HepG2 (cell line): Measurements from ENCODE around the gene ZNF30. TPM values are rescaled to one million over a fixed set of nuclear protein-coding genes. Genes with fewer than 3 reads are reported as not detected.

ENCODE experiments used
- ARNT ChIP-seq: fragments of 450-650 bp; IDR thresholded peaks from 2 replicates; pipeline ENCODE4 v1.6.1; 2017
- CREM ChIP-seq, 2 experiments: sonication (generic) in 1 of 2; formaldehyde crosslinking in 1 of 2; IDR thresholded peaks; 2 replicates each; pipeline versions ENCODE4 v1.4.0 to v1.6.1; 2016 to 2020; ENCODE audit warnings: antibody characterized with exemption in 1 of 2, mild to moderate bottlenecking in 1 of 2, missing genetic modification reagents in 1 of 2
- ELF3 ChIP-seq: IDR thresholded peaks from 2 replicates; pipeline ENCODE4 v1.6.1; 2016; ENCODE audit warnings: missing genetic modification reagents, missing compliant biosample characterization
- FOXJ3 ChIP-seq: sonication (generic); formaldehyde crosslinking; IDR thresholded peaks from 2 replicates; pipeline ENCODE4 v1.4.0; 2020; ENCODE audit warnings: missing genetic modification reagents, mild to moderate bottlenecking, borderline replicate concordance
- GPBP1L1 ChIP-seq: sonication (generic); formaldehyde crosslinking; IDR thresholded peaks from 2 replicates; pipeline ENCODE4 v1.5.0; 2020; ENCODE audit warnings: mild to moderate bottlenecking, missing genetic modification reagents
- HDAC1 ChIP-seq: sonication (generic); formaldehyde crosslinking; IDR thresholded peaks from 2 replicates; pipeline ENCODE4 v1.5.1; 2020; ENCODE audit warnings: mild to moderate bottlenecking, missing genetic modification reagents
- HDAC6 ChIP-seq: fragments of 200-600 bp; sonication (generic); IDR thresholded peaks from 2 replicates; pipeline ENCODE4 v1.7.0; 2017; ENCODE audit warnings: mild to moderate bottlenecking, antibody characterized with exemption, low read length, low read depth
- MIER3 ChIP-seq: IDR thresholded peaks from 2 replicates; pipeline ENCODE4 v1.6.1; 2016; ENCODE audit warnings: missing compliant biosample characterization, borderline replicate concordance
- NFIC ChIP-seq: IDR thresholded peaks from 2 replicates; pipeline ENCODE4 v1.6.1; 2012; ENCODE audit warnings: mild to moderate bottlenecking, low read length, inconsistent platforms
- RARG ChIP-seq: sonication (generic); formaldehyde crosslinking; IDR thresholded peaks from 2 replicates; pipeline ENCODE4 v1.4.0; 2020; ENCODE audit warnings: low read depth, mild to moderate bottlenecking, missing genetic modification reagents
- SMARCC2 ChIP-seq: fragments of 450-650 bp; IDR thresholded peaks from 2 replicates; pipeline ENCODE4 v1.6.1; 2017; ENCODE audit warnings: antibody characterized with exemption, mild to moderate bottlenecking
- SMARCE1 ChIP-seq: fragments of 450-650 bp; IDR thresholded peaks from 2 replicates; pipeline ENCODE4 v1.6.1; 2017; ENCODE audit warnings: borderline replicate concordance
- SP4 ChIP-seq: sonication (generic); formaldehyde crosslinking; IDR thresholded peaks from 2 replicates; pipeline ENCODE4 v1.8.1; 2023; ENCODE audit warnings: mild to moderate bottlenecking, missing genetic modification reagents
- ZNF20 ChIP-seq: sonication (generic); formaldehyde crosslinking; IDR thresholded peaks from 2 replicates; pipeline ENCODE4 v1.4.0; 2020; ENCODE audit warnings: mild to moderate bottlenecking, moderate library complexity, missing genetic modification reagents
- ZNF546 ChIP-seq: sonication (generic); formaldehyde crosslinking; conservative IDR thresholded peaks from 2 replicates; pipeline ENCODE4 v1.8.1; 2023; ENCODE audit warnings: mild to moderate bottlenecking, missing genetic modification reagents
- ZNF562 ChIP-seq: sonication (generic); formaldehyde crosslinking; IDR thresholded peaks from 2 replicates; pipeline ENCODE4 v1.8.0; 2022; ENCODE audit warnings: missing genetic modification reagents, borderline replicate concordance
- ZNF841 ChIP-seq: sonication (generic); formaldehyde crosslinking; IDR thresholded peaks from 2 replicates; pipeline ENCODE4 v1.8.1; 2023; ENCODE audit warnings: missing genetic modification reagents, borderline replicate concordance
- ZSCAN29 ChIP-seq: sonication (generic); formaldehyde crosslinking; conservative IDR thresholded peaks from 2 replicates; pipeline ENCODE4 v1.4.0; 2020; ENCODE audit warnings: mild to moderate bottlenecking, missing genetic modification reagents
- polyA plus RNA-seq, 8 experiments: library from polyadenylated mRNA; depleted of rRNA in 3 of 8; stranded (reverse) in 7 of 8; unstranded in 1 of 8; fragments of >200 nt; fragmentation: Illumina TruSeq in 4 of 8; extraction: Trizol in 4 of 8; gene quantifications; 2 replicates each; pipeline versions ENCODE4 v1.2.1 to v1.2.3, GENCODE V29; 2011 to 2016; ENCODE audit warnings: low read depth in 4 of 8, missing spikeins in 1 of 8, mixed read lengths in 1 of 8; ENCODE audit not compliant: insufficient read depth in 1 of 8
- total RNA-seq, 5 experiments: library from RNA; depleted of rRNA; stranded (reverse); fragments of >200 nt; fragmentation: Illumina TruSeq; extraction: Trizol; gene quantifications; 2 replicates each; pipeline ENCODE4 v1.2.3, GENCODE V29; 2016; ENCODE audit warnings: low read depth in 1 of 5
- TF ChIP-seq, protein P1 (sequence below): sonication (generic); formaldehyde crosslinking; IDR thresholded peaks from 2 replicates; pipeline ENCODE4 v1.5.0; 2020; ENCODE audit warnings: missing genetic modification reagents, mild to moderate bottlenecking, borderline replicate concordance
- TF ChIP-seq, protein P2 (sequence below): sonication (generic); formaldehyde crosslinking; IDR thresholded peaks from 2 replicates; pipeline ENCODE4 v1.8.1; 2023; ENCODE audit warnings: mild to moderate bottlenecking, moderate library complexity, missing genetic modification reagents
- TF ChIP-seq, protein P3 (sequence below): sonication (generic); formaldehyde crosslinking; IDR thresholded peaks from 2 replicates; pipeline ENCODE4 v1.8.0; 2022; ENCODE audit warnings: mild to moderate bottlenecking, missing genetic modification reagents, borderline replicate concordance
- TF ChIP-seq, protein P4 (sequence below): sonication (generic); formaldehyde crosslinking; IDR thresholded peaks from 2 replicates; pipeline ENCODE4 v1.9.0; 2021; ENCODE audit warnings: missing genetic modification reagents, mild to moderate bottlenecking, borderline replicate concordance

Gene ZNF30
- total and polyA plus RNA-seq, 2 of the 13 experiments (the other 11 are each of a cell fraction or from before 2014, with no cell fraction given): 2.3 to 4.4 TPM

- TF ChIP-seq CREM (IDR thresholded peaks at IDR 0.05) (peak; percentile 61; the same call in 1 of the 2 replicates), CREM (CRISPR knock-in tag; IDR thresholded peaks at IDR 0.05) (no peak), ZSCAN29 (CRISPR knock-in tag) (no peak), GPBP1L1 (CRISPR knock-in tag) (no peak), SP4 (0 out of 2 replicates have a peak, but pooled peaks have one; percentile 36), MIER3 (CRISPR knock-in tag) (no peak), FOXJ3 (peak; percentile 60; the same call in 1 of the 2 replicates), ELF3 (peak; percentile 96), SMARCC2 (no peak), RARG (CRISPR knock-in tag) (no peak), ZNF841 (CRISPR knock-in tag) (no peak), HDAC1 (0 out of 2 replicates have a peak, but pooled peaks have one; percentile 12), ZNF562 (CRISPR knock-in tag) (no peak), ZNF20 (CRISPR knock-in tag) (no peak), ARNT (no peak), NFIC (no peak), ZNF546 (CRISPR knock-in tag) (no peak; the same call in 1 of the 2 replicates), HDAC6 (no peak), SMARCE1 (no peak)
- TF ChIP-seq, protein P1, sequence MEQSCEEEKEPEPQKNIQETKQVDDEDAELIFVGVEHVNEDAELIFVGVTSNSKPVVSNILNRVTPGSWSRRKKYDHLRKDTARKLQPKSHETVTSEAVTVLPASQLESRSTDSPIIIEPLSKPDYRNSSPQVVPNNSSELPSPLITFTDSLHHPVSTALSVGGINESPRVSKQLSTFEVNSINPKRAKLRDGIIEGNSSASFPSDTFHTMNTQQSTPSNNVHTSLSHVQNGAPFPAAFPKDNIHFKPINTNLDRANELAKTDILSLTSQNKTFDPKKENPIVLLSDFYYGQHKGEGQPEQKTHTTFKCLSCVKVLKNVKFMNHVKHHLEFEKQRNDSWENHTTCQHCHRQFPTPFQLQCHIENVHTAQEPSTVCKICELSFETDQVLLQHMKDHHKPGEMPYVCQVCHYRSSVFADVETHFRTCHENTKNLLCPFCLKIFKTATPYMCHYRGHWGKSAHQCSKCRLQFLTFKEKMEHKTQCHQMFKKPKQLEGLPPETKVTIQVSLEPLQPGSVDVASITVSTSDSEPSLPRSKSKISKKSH (CRISPR knock-in tag): no peak
- TF ChIP-seq, protein P2, sequence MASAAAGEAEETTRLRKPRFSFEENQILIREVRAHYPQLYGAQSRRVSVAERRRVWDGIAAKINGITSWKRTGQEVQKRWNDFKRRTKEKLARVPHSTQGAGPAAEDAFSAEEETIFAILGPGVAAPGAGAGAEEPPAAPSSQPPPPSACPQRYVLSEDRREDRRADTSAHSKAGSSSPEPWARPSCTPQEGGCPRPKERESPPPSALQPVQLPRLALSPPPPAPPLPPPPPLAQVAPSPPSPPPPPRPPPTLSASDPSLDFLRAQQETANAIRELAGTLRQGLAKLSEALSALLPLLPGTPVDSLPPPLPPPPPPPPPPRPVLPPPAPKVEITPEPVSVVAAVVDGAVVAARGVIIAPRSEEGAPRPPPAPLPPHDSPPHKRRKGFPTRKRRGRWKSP (CRISPR knock-in tag): no peak
- TF ChIP-seq, protein P3, sequence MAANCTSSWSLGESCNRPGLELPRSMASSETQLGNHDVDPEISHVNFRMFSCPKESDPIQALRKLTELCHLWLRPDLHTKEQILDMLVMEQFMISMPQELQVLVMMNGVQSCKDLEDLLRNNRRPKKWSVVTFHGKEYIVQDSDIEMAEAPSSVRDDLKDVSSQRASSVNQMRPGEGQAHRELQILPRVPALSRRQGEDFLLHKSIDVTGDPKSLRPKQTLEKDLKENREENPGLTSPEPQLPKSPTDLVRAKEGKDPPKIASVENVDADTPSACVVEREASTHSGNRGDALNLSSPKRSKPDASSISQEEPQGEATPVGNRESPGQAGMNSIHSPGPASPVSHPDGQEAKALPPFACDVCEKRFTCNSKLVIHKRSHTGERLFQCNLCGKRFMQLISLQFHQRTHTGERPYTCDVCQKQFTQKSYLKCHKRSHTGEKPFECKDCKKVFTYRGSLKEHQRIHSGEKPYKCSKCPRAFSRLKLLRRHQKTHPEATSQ (CRISPR knock-in tag): no peak
- TF ChIP-seq, protein P4, sequence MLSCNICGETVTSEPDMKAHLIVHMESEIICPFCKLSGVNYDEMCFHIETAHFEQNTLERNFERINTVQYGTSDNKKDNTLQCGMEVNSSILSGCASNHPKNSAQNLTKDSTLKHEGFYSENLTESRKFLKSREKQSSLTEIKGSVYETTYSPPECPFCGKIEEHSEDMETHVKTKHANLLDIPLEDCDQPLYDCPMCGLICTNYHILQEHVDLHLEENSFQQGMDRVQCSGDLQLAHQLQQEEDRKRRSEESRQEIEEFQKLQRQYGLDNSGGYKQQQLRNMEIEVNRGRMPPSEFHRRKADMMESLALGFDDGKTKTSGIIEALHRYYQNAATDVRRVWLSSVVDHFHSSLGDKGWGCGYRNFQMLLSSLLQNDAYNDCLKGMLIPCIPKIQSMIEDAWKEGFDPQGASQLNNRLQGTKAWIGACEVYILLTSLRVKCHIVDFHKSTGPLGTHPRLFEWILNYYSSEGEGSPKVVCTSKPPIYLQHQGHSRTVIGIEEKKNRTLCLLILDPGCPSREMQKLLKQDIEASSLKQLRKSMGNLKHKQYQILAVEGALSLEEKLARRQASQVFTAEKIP (CRISPR knock-in tag): no peak
Observed at GRCh38 chr19:34961775-34962686, 35.3 kb downstream of the ZNF30 start (continued).
